Measurements from ENCODE around the gene RAB6D. TPM values are rescaled to one million over a fixed set of nuclear protein-coding genes. Genes with fewer than 3 reads are reported as not detected.
"Not testable (repeated sequence)": the region's sequence is repeated elsewhere in the genome, so short reads cannot be mapped to it uniquely, and the experiment has no call there.

Gene RAB6D
- 0.10 TPM in 1 of 2 replicates, not detected in the other for total RNA-seq (2014; rRNA removed; shearing (Covaris generic))

DNA sequence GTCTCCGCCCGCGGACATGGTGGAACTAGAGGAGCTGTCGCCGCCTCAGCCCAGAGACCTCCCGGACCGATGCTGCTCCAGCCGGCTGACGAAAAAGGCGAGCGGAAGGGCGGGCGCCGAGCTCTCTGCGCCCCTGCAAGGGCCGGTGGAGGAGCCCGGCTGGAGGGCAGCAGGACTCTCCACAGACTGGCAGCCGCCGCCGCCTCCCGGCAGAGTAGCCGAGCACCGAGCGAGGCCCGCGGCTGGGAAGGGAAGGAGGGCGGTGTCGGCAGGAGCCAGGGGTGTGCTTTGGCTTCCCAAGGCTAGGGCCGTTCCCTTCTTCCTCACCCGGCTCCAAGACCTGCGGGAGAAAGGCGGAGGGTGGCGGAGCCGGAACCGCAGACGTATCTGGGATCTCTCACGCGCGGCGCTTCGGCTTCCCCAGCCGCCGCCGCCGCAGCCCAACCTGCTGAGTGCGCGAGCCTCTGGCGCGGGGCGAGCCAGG is at the start of gene RAB6D:
RAB6D (minus strand) TSS at position 466 of the 484 bp plus-strand sequence; CDS start at position 18, 448 bp downstream.
- Histone ChIP-seq H3K4me3 (ENCODE audit: insufficient read depth, low read depth, low read length) (peak within 1 kb of the TSS; percentile 39), H3K27me3 (ENCODE audit: control insufficient read depth, insufficient read depth, low read length) (peaks cover 17% of the 10 kb centered on the region)
- not testable (repeated sequence) for H3K36me3 ChIP-seq (replicated peaks; ENCODE audit: control insufficient read depth, insufficient read depth, low read length)
- DNase-seq: peak; percentile 61

DNA sequence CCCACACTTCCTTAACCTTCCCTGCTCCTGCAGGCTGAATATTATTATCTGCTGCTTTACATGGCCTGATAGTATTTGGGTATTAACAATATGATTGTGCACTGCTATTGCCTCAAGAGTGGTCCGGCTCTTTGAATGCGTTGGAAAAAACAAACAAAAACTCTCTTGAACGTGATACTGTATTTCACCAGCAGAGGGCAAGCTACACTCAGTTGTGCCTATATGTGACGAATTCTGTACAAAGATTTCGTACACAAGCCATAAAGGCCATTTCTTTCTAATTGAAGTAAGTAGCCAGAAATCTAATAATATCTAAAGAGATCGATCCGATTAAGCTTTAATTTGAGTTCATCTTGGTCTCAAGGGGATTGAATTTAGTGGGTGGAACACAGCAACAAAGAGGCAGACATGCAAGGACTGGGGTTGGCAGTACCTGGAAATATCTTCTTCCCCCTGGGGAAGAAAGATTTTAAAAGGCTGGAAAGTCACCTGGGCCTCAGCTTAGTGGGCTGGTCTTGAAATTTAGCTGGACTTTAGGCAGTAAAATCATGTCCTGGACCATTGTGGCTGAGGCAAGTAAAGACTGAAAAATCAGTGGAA is 49.3 kb upstream of the RAB6D start:
- H3K4me3 ChIP-seq (ENCODE audit: insufficient read depth, low read depth, low read length): no peak overlapping the region
- H3K36me3 ChIP-seq (replicated peaks; ENCODE audit: control insufficient read depth, insufficient read depth, low read length): no peaks in the 10 kb centered on the region
- DNase-seq: peak; percentile 40
- no peaks in the 10 kb centered on the region; the same call in 1 of the 2 replicates for H3K27me3 ChIP-seq (ENCODE audit: control insufficient read depth, insufficient read depth, low read length)

DNA sequence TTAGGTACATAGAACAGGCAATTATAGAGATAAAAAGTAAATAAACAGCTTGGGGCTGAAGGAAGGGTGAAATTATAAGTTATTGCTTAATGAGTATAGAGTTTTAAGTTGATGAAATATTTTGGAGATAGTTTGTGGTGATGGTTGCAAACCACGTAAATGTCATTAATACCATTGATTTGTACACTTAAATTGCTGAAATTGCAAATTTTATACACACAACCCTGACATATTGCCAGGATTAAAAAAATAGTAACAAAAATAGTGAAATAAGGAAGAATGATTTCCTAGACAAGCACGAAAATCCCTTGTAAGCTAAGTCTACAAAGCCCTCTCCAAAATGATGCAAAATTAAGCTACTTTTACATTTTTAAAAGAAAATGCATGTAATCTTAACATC is 46.2 kb upstream of the RAB6D start:
- Histone ChIP-seq H3K4me3 (ENCODE audit: insufficient read depth, low read depth, low read length) (no peak overlapping the region), H3K27me3 (ENCODE audit: control insufficient read depth, insufficient read depth, low read length) (no peaks in the 10 kb centered on the region), H3K36me3 (replicated peaks; ENCODE audit: control insufficient read depth, insufficient read depth, low read length) (no peaks in the 10 kb centered on the region)
- DNase-seq: no peak

DNA sequence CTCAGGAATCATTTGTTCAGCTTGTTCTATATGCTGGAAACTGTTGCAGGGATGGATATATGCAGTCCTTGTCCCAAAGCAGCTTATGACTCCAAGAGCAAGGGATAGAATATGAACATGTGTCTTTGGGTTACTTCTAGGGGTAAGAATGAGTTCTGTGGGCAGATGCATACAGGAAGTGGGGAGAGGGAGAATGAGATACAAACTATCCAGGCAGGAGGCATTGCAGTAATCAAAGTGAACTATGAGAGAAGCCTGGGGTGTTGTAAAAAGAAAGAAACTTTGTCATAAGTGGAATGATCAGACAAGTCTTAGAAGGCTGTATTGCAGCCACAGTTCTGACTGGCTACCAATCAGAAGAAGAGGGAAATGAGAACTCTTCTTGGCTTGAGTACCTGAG is 44.8 kb upstream of the RAB6D start:
- H3K27me3 ChIP-seq (ENCODE audit: control insufficient read depth, insufficient read depth, low read length): no peaks in the 10 kb centered on the region
- H3K36me3 ChIP-seq (replicated peaks; ENCODE audit: control insufficient read depth, insufficient read depth, low read length): no peaks in the 10 kb centered on the region
- no peak for DNase-seq
- H3K4me3 ChIP-seq (ENCODE audit: insufficient read depth, low read depth, low read length): no peak overlapping the region

GRCh38 chr2:131408207-131408606 is 44.2 kb upstream of the RAB6D start:
- no peak for DNase-seq
- Histone ChIP-seq H3K36me3 (replicated peaks; ENCODE audit: control insufficient read depth, insufficient read depth, low read length) (no peaks in the 10 kb centered on the region), H3K4me3 (ENCODE audit: insufficient read depth, low read depth, low read length) (no peak overlapping the region), H3K27me3 (ENCODE audit: control insufficient read depth, insufficient read depth, low read length) (no peaks in the 10 kb centered on the region)

- Histone ChIP-seq H3K36me3 (replicated peaks; ENCODE audit: control insufficient read depth, insufficient read depth, low read length) (no peaks in the 10 kb centered on the region), H3K27me3 (ENCODE audit: control insufficient read depth, insufficient read depth, low read length) (no peaks in the 10 kb centered on the region), H3K4me3 (ENCODE audit: insufficient read depth, low read depth, low read length) (no peak overlapping the region)
- no peak for DNase-seq
Measured at GRCh38 chr2:131404753-131405152, 40.8 kb upstream of the RAB6D start.

DNA sequence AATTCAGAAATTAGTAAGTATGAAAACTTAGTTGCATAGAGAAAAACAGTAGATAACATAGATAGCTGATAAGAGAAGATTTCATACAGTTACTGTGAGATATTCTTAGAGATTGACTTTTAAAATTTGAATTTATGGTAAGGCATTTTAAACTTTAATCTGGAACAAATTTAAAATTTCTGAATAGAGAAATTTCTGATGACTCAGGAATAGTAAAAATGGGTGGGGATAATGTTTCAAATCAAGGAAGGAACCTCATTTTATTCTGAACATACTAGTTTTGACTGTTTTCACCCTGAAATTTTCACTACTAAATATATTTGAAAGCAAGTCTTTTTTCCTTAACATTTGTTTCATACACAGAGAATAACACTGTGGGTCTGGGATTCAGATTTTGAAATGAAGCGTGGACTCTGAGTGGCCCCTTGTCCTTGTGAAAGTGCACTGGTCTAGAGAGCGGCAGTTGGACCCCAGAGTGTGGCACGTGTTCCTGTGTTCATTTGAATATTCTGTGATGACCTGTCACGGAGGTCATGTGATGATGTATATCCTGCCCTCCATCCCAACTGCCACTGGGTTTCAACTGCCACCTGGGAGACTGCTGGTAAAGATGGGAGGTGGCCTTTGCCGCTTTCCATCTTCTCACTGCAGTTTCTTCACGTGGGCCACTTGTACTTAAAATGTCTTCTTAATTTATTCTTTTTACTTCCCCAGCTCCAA is 38.5 kb upstream of the RAB6D start:
- DNase-seq: no peak
- H3K36me3 ChIP-seq (replicated peaks; ENCODE audit: control insufficient read depth, insufficient read depth, low read length): no peaks in the 10 kb centered on the region
- H3K27me3 ChIP-seq (ENCODE audit: control insufficient read depth, insufficient read depth, low read length): no peaks in the 10 kb centered on the region
- no peak overlapping the region for H3K4me3 ChIP-seq (ENCODE audit: insufficient read depth, low read depth, low read length)

GRCh38 chr2:131400849-131401248 is 36.9 kb upstream of the RAB6D start:
- no peaks in the 10 kb centered on the region for H3K27me3 ChIP-seq (ENCODE audit: control insufficient read depth, insufficient read depth, low read length)
- H3K4me3 ChIP-seq (ENCODE audit: insufficient read depth, low read depth, low read length): no peak overlapping the region
- DNase-seq: no peak
- no peaks in the 10 kb centered on the region for H3K36me3 ChIP-seq (replicated peaks; ENCODE audit: control insufficient read depth, insufficient read depth, low read length)

DNA sequence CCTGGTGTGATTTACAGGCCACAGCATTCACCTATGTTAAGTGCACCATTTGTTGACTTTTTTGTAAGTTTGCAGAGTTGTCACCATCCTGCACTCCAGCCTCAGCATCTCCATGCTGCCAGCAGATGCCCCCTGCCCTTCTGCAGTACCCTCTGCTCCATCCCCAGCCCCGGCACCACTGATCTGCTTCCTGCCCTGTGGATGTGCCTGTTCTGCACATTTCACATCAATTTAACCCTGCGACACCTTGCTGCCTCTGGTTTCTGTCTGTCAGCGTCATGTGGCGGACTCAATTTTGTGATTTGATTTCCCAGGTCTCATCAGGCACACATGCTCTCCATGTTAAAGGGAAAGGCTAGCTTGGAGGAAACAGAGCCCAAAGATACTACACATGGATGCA is 36.5 kb upstream of the RAB6D start:
- not testable (repeated sequence) for H3K36me3 ChIP-seq (replicated peaks; ENCODE audit: control insufficient read depth, insufficient read depth, low read length); H3K27me3 ChIP-seq (ENCODE audit: control insufficient read depth, insufficient read depth, low read length); DNase-seq; H3K4me3 ChIP-seq (ENCODE audit: insufficient read depth, low read depth, low read length)

- H3K4me3 ChIP-seq (ENCODE audit: insufficient read depth, low read depth, low read length); DNase-seq; H3K27me3 ChIP-seq (ENCODE audit: control insufficient read depth, insufficient read depth, low read length); H3K36me3 ChIP-seq (replicated peaks; ENCODE audit: control insufficient read depth, insufficient read depth, low read length): not testable (repeated sequence)
Measured at GRCh38 chr2:131396209-131396608, 32.2 kb upstream of the RAB6D start.

GRCh38 chr2:131395024-131395645 is 31.2 kb upstream of the RAB6D start:
- not testable (repeated sequence) for H3K36me3 ChIP-seq (replicated peaks; ENCODE audit: control insufficient read depth, insufficient read depth, low read length); H3K27me3 ChIP-seq (ENCODE audit: control insufficient read depth, insufficient read depth, low read length)
- DNase-seq: peak; percentile 43
- peak overlapping the region; percentile 42; the same call in 1 of the 2 replicates for H3K4me3 ChIP-seq (ENCODE audit: insufficient read depth, low read depth, low read length)

DNA sequence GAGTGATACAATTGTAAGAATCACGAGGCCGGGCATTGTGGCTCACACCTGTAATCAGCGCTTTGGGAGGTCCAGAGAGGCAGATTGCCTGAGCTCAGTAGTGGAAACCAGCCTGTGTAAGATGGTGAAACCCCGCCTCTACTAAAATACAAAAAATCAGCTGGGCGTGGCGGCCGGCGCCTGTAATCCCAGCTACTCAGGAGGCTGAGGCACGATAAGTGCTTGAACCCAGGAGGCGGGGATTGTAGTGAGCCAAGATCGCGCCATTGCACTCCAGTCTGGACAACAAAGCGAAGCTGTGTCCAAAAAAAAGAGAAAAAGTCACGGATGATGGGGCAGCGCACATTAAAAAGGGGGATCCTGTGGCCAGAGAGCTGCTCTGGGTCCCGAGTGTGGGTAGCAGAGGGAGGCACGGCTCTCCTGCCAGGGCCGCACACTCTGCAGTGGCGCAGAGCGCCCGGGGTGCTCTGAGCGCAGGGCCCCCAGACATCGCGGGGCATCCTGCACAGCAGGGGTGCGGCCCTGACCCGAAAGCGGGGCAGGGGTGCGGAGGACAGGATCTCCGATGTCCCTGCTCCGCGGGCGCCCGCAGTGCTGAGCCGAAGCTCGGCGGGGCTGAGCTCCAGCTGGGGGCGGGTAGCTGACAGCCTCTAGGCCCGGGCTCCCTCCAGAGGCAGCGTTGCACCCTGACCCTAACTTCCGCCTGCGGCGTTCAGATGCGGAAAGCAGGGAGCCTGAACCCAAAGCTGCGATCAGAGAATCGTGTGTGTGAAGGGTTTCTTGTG is 30.4 kb upstream of the RAB6D start:
- DNase-seq: peak; percentile 80
- Histone ChIP-seq H3K36me3 (replicated peaks; ENCODE audit: control insufficient read depth, insufficient read depth, low read length) (no peaks in the 10 kb centered on the region), H3K27me3 (ENCODE audit: control insufficient read depth, insufficient read depth, low read length) (peaks cover 5% of the 10 kb centered on the region; the same call in 1 of the 2 replicates), H3K4me3 (ENCODE audit: insufficient read depth, low read depth, low read length) (peak overlapping the region; percentile 42; the same call in 1 of the 2 replicates)

GRCh38 chr2:131391953-131392352 is 28.0 kb upstream of the RAB6D start:
- H3K4me3 ChIP-seq (ENCODE audit: insufficient read depth, low read depth, low read length); DNase-seq; H3K36me3 ChIP-seq (replicated peaks; ENCODE audit: control insufficient read depth, insufficient read depth, low read length); H3K27me3 ChIP-seq (ENCODE audit: control insufficient read depth, insufficient read depth, low read length): not testable (repeated sequence)

DNA sequence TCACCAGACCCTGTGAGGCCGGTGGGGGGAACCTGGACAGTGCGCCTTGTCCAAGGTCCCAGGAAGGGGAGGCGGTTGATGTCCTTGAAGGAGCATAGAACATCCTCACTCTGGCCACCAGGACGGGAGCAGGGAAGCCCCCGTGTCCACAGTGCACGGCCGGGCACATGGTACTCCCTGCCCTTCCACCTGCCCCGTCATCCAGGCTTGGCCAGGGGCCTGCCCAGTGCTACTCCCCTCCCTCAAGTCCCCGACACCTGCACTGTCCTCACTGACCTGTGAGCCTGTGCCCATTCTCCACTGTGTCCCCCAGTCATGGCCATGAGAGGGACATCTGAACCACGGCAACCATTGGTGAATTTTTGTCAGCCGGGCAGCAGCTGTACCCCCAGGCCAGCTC is 27.5 kb upstream of the RAB6D start:
- H3K27me3 ChIP-seq (ENCODE audit: control insufficient read depth, insufficient read depth, low read length); H3K36me3 ChIP-seq (replicated peaks; ENCODE audit: control insufficient read depth, insufficient read depth, low read length); H3K4me3 ChIP-seq (ENCODE audit: insufficient read depth, low read depth, low read length); DNase-seq: not testable (repeated sequence)
